ENCODE measurements around the gene CTR9.

- TF ChIP-seq CTCF (IDR thresholded peaks at IDR 0.05) (no peak), ELF4 (CRISPR knock-in tag; IDR thresholded peaks at IDR 0.05; ENCODE audit: low read depth) (no peak), SP1 (CRISPR knock-in tag; conservative IDR thresholded peaks at IDR 0.05) (no peak), ZBTB21 (CRISPR knock-in tag; IDR thresholded peaks at IDR 0.05; ENCODE audit: borderline replicate concordance) (no peak), USF1 (CRISPR knock-in tag; IDR thresholded peaks at IDR 0.05) (no peak), ZNF138 (CRISPR knock-in tag; conservative IDR thresholded peaks at IDR 0.05) (no peak), ZSCAN18 (CRISPR knock-in tag; IDR thresholded peaks at IDR 0.05) (no peak)
Measured at GRCh38 chr11:10807493-10808234, 56.6 kb downstream of the CTR9 start.
